Measurements from ENCODE around the gene SEC24D.

- no peak for TF ChIP-seq ZNF585B (tag by site-specific recombination; IDR thresholded peaks at IDR 0.05)
- no peak for TF ChIP-seq ZNF654 (tag by site-specific recombination; IDR thresholded peaks at IDR 0.05; ENCODE audit: low read depth)
- no peak for TF ChIP-seq SP2 (tag by site-specific recombination; IDR thresholded peaks at IDR 0.05)
- no peak for TF ChIP-seq TCF7L2 (IDR thresholded peaks at IDR 0.05; ENCODE audit: borderline replicate concordance, low read depth, low read length)
- no peak for TF ChIP-seq GLI4 (tag by site-specific recombination; IDR thresholded peaks at IDR 0.05)
Measured at GRCh38 chr4:118788911-118789310, 47.0 kb downstream of the SEC24D start.

All from HEK293 (cell line).